HCT116 (cell line): ENCODE results near the gene PBX3. TPM values are rescaled to one million over a fixed set of nuclear protein-coding genes. Genes with fewer than 3 reads are reported as not detected.

Experiments
- ATAC-seq: fragments of 200-7000 bp; cut with Tn5 transposase; 2 replicates; pipeline ENCODE4 v1.9.1; 2020; ENCODE audit warnings: mild to moderate bottlenecking, moderate library complexity
- BruUV-seq: library from RNA; stranded (reverse); fragments of 400-500 nt; replicated peaks from 2 replicates; lab custom pipeline; 2021; lab: Mats Ljungman, UMichigan
- CTCF ChIA-PET: fragments of 300-600 bp; sonication (Branson Sonifier 250); formaldehyde crosslinking; loops from one replicate; lab custom pipeline; 2021; ENCODE audit warnings: antibody characterized with exemption; lab: Charles Lee
- POLR2A ChIA-PET: fragments of 300-600, 350-600 bp; sonication (Branson Sonifier 250); formaldehyde crosslinking; loops from one replicate; lab custom pipeline; 2021; ENCODE audit warnings: antibody characterized with exemption; lab: Charles Lee
- RAD21 ChIA-PET, 2 experiments: fragments of 300-600 bp; sonication (Branson Sonifier 250); formaldehyde crosslinking; loops; one replicate each; lab custom pipeline; 2023; ENCODE audit warnings: low total read pairs in 2 of 2; ENCODE audit not compliant: uncharacterized antibody in 2 of 2, unreplicated experiment in 2 of 2, low non-redundant PET in 1 of 2; lab: Charles Lee
- DNase-seq: peaks from one replicate; pipeline ENCODE4 v3.0.0-alpha.2; 2010; ENCODE audit warnings: low read depth, low spot score
- H2AFZ ChIP-seq: fragments of 200-600 bp; shearing (Covaris generic), sonication (generic); 2 replicates; pipeline ENCODE4 v1.6.1; 2017; ENCODE audit warnings: low read depth, mixed run types, mixed read lengths, antibody characterized with exemption, low read length; ENCODE audit not compliant: poor library complexity, severe bottlenecking
- H3K27ac ChIP-seq: 2 replicates; pipeline ENCODE4 v1.5.1; 2012; ENCODE audit warnings: low read depth, low read length
- H3K27me3 ChIP-seq: fragments of 200-600 bp; sonication (generic); 2 replicates; pipeline ENCODE4 v1.6.1; 2016; ENCODE audit warnings: mixed run types, low read length, mixed read lengths; ENCODE audit not compliant: insufficient read depth
- H3K36me3 ChIP-seq, 2 experiments: fragments of 200-500 bp in 1 of 2; fragments of 200-600 bp in 1 of 2; sonication (Bioruptor generic) in 1 of 2; sonication (generic) in 1 of 2; 2 replicates each; pipeline versions ENCODE4 v1.5.1 to v1.6.1; 2014 to 2016; ENCODE audit warnings: low read length in 2 of 2, inconsistent platforms in 1 of 2, mixed read lengths in 1 of 2, mixed run types in 1 of 2; ENCODE audit not compliant: insufficient read depth in 2 of 2, control insufficient read depth in 1 of 2
- H3K4me1 ChIP-seq, 2 experiments: fragments of 200-600 bp in 1 of 2; sonication (generic) in 1 of 2; 2 replicates each; pipeline versions ENCODE4 v1.5.1 to v1.6.1; 2012 to 2017; ENCODE audit warnings: low read length in 2 of 2, inconsistent platforms in 1 of 2, mild to moderate bottlenecking in 1 of 2, mixed read lengths in 1 of 2, mixed run types in 1 of 2, moderate library complexity in 1 of 2; ENCODE audit not compliant: insufficient read depth in 2 of 2, control insufficient read depth in 1 of 2
- H3K4me2 ChIP-seq: fragments of 200-600 bp; sonication (generic); 2 replicates; pipeline ENCODE4 v1.6.1; 2017; ENCODE audit warnings: mixed run types, low read length, mixed read lengths
- H3K4me3 ChIP-seq, 2 experiments: fragments of 200-600 bp in 1 of 2; sonication (generic) in 1 of 2; replicated peaks in 1 of 2; 2 replicates each; pipeline ENCODE4 v1.5.1; 2011 to 2016; ENCODE audit warnings: low read length in 2 of 2, control low read depth in 1 of 2, low read depth in 1 of 2, mild to moderate bottlenecking in 1 of 2, mixed read lengths in 1 of 2, mixed run types in 1 of 2
- H3K79me2 ChIP-seq: fragments of 200-600 bp; sonication (generic); 2 replicates; pipeline ENCODE4 v1.6.1; 2017; ENCODE audit warnings: mild to moderate bottlenecking, mixed run types, low read length, moderate library complexity, mixed read lengths; ENCODE audit not compliant: insufficient read depth
- H3K9ac ChIP-seq: fragments of 200-600 bp; sonication (generic); 2 replicates; pipeline ENCODE4 v1.6.1; 2016; ENCODE audit warnings: low read length, mixed read lengths
- H3K9me2 ChIP-seq: fragments of 200-600 bp; sonication (generic), shearing (Covaris generic); 2 replicates; pipeline ENCODE4 v1.6.1; 2017; ENCODE audit warnings: mixed run types, mild to moderate bottlenecking, moderate library complexity; ENCODE audit not compliant: insufficient read depth
- H3K9me3 ChIP-seq, 2 experiments: fragments of 200-500 bp in 1 of 2; fragments of 200-600 bp in 1 of 2; sonication (Bioruptor generic) in 1 of 2; sonication (generic) in 1 of 2; 2 replicates each; pipeline ENCODE4 v1.6.1; 2014 to 2017; ENCODE audit warnings: low read length in 2 of 2, mixed read lengths in 2 of 2, inconsistent platforms in 1 of 2, low read depth in 1 of 2, mild to moderate bottlenecking in 1 of 2, mixed run types in 1 of 2, moderate library complexity in 1 of 2; ENCODE audit not compliant: control insufficient read depth in 1 of 2, insufficient read depth in 1 of 2
- H4K20me1 ChIP-seq: fragments of 200-600 bp; sonication (generic), shearing (Covaris generic); 2 replicates; pipeline ENCODE4 v1.6.1; 2017; ENCODE audit warnings: mixed run types, mild to moderate bottlenecking, moderate library complexity; ENCODE audit not compliant: insufficient read depth
- EGR1 ChIP-seq: IDR thresholded peaks from 2 replicates; pipeline ENCODE4 v1.6.1; 2012; ENCODE audit warnings: low read depth
- EZH2 ChIP-seq: fragments of 200-600 bp; sonication (generic); IDR thresholded peaks from 2 replicates; pipeline ENCODE4 v1.6.1; 2017; ENCODE audit warnings: antibody characterized with exemption, mixed run types
- EZH2phosphoT487 ChIP-seq: fragments of 200-600 bp; IDR thresholded peaks from 2 replicates; pipeline ENCODE4 v1.6.1; 2018; ENCODE audit warnings: antibody characterized with exemption, borderline replicate concordance
- FOSL1 ChIP-seq: IDR thresholded peaks from 2 replicates; pipeline ENCODE4 v1.6.1; 2012; ENCODE audit warnings: low read depth
- JUND ChIP-seq: IDR thresholded peaks from 2 replicates; pipeline ENCODE4 v1.6.1; 2012
- POLR2A ChIP-seq: IDR thresholded peaks from 2 replicates; pipeline ENCODE4 v1.7.0; 2011; ENCODE audit warnings: borderline replicate concordance; ENCODE audit not compliant: insufficient read depth, insufficient read length; ENCODE audit errors: extremely low read depth
- POLR2AphosphoS5 ChIP-seq: IDR thresholded peaks from 2 replicates; pipeline ENCODE4 v1.6.1; 2011; ENCODE audit warnings: mild to moderate bottlenecking, low read depth, low read length, moderate library complexity
- SIN3A ChIP-seq: IDR thresholded peaks from 2 replicates; pipeline ENCODE4 v1.6.1; 2012; ENCODE audit warnings: low read depth
- SP1 ChIP-seq: IDR thresholded peaks from 2 replicates; pipeline ENCODE4 v1.6.1; 2012; ENCODE audit warnings: low read depth
- TCF7L2 ChIP-seq: IDR thresholded peaks from 2 replicates; pipeline ENCODE4 v1.7.0; 2011; ENCODE audit warnings: borderline replicate concordance, inconsistent platforms; ENCODE audit not compliant: insufficient read depth, insufficient read length; ENCODE audit errors: extremely low read depth
- YY1 ChIP-seq: IDR thresholded peaks from 2 replicates; pipeline ENCODE4 v1.6.1; 2011; ENCODE audit warnings: low read length, low read depth, moderate library complexity, mild to moderate bottlenecking; ENCODE audit not compliant: insufficient replicate concordance; ENCODE audit errors: extremely low read depth
- ZFX ChIP-seq: fragments of 450-650 bp; IDR thresholded peaks from 2 replicates; pipeline ENCODE4 v1.6.1; 2017
- intact Hi-C: fragments of 100-400 bp; cut with micrococcal nuclease; formaldehyde crosslinking; loops from 2 replicates; pipeline ENCODE4 v1.10.0; 2022
- total RNA-seq: library from RNA; stranded (reverse); gene quantifications from one replicate; pipeline ENCODE4 v1.2.1, GENCODE V29; 2021; ENCODE audit not compliant: unreplicated experiment
- TF ChIP-seq, protein P1 (sequence below): IDR thresholded peaks from 2 replicates; pipeline ENCODE4 v1.6.1; 2012; ENCODE audit warnings: low read depth
- TF ChIP-seq, protein P2 (sequence below), 3 experiments: fragments of 200-600 bp in 1 of 3; sonication (generic) in 1 of 3; IDR thresholded peaks in 2 of 3; conservative IDR thresholded peaks in 1 of 3; 2 replicates each; pipeline ENCODE4 v1.5.1; 2012 to 2017; ENCODE audit warnings: low read depth in 2 of 3, low read length in 2 of 3, antibody characterized with exemption in 1 of 3, borderline replicate concordance in 1 of 3, control low read depth in 1 of 3, mild to moderate bottlenecking in 1 of 3, mixed read lengths in 1 of 3, mixed run types in 1 of 3, moderate library complexity in 1 of 3; ENCODE audit not compliant: insufficient read depth in 1 of 3

PBX3 gene
- total RNA-seq, 1 experiment from 2014 or later = 13.5 TPM

DNA sequence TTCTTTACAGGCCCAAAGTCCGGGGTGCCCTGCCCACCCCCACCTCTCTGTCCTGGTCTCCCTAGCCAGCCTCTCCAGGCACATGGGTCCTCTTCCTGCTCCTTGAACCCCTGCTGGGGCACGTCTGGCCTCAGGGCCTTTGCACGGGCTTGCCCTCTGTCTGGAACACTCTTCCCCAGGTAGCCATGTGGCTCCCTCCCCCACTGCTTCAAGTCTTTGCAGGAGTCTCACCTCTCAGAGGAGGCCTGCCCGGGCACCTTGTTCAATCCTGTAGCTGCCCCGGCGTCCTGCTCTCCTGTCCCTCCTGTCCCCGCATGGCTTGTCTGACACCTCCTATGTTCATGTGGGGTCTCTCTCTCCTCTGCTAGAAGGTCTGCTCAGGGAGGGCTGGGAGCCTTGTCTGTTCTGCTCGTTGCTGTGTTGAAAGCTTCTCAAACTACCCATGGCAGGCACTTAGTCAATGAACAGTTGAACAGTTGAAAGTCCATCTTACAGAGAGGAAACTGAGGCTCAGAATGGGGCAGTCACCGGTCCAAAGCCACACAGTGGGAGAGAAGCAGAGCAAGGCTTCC, 241.4 kb downstream of the PBX3 start:
- ATAC-seq = no peak
- intact Hi-C loops = no loop called here
- Histone ChIP-seq H3K4me1 (no peaks in the 10 kb centered on the region), H4K20me1 (no peaks in the 10 kb centered on the region), H3K4me3 (no peak overlapping the region), H3K79me2 (no peaks in the 10 kb centered on the region), H3K9me3 (no peaks in the 10 kb centered on the region), H3K9ac (no peak overlapping the region), H3K36me3 (no peaks in the 10 kb centered on the region), H2AFZ (no peak overlapping the region), H3K27ac (no peak overlapping the region), H3K27me3 (no peaks in the 10 kb centered on the region), H3K4me2 (no peak overlapping the region), H3K9me2 (no peaks in the 10 kb centered on the region)
- RAD21 ChIA-PET = no interaction called here
- CTCF ChIA-PET = no interaction called here
- BruUV-seq = no TSS peak
- POLR2A ChIA-PET = no interaction called here
- TF ChIP-seq, protein P1, sequence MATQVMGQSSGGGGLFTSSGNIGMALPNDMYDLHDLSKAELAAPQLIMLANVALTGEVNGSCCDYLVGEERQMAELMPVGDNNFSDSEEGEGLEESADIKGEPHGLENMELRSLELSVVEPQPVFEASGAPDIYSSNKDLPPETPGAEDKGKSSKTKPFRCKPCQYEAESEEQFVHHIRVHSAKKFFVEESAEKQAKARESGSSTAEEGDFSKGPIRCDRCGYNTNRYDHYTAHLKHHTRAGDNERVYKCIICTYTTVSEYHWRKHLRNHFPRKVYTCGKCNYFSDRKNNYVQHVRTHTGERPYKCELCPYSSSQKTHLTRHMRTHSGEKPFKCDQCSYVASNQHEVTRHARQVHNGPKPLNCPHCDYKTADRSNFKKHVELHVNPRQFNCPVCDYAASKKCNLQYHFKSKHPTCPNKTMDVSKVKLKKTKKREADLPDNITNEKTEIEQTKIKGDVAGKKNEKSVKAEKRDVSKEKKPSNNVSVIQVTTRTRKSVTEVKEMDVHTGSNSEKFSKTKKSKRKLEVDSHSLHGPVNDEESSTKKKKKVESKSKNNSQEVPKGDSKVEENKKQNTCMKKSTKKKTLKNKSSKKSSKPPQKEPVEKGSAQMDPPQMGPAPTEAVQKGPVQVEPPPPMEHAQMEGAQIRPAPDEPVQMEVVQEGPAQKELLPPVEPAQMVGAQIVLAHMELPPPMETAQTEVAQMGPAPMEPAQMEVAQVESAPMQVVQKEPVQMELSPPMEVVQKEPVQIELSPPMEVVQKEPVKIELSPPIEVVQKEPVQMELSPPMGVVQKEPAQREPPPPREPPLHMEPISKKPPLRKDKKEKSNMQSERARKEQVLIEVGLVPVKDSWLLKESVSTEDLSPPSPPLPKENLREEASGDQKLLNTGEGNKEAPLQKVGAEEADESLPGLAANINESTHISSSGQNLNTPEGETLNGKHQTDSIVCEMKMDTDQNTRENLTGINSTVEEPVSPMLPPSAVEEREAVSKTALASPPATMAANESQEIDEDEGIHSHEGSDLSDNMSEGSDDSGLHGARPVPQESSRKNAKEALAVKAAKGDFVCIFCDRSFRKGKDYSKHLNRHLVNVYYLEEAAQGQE = no peak
- no peak for TF ChIP-seq JUND
- TF ChIP-seq EZH2phosphoT487 = no peak
- no peak for TF ChIP-seq TCF7L2
- TF ChIP-seq YY1 = no peak
- TF ChIP-seq SP1 = no peak
- no peak for TF ChIP-seq POLR2A
- TF ChIP-seq EZH2 = no peak
- TF ChIP-seq SIN3A = no peak
- no peak for TF ChIP-seq ZFX
- no peak for TF ChIP-seq EGR1
- TF ChIP-seq, protein P2, sequence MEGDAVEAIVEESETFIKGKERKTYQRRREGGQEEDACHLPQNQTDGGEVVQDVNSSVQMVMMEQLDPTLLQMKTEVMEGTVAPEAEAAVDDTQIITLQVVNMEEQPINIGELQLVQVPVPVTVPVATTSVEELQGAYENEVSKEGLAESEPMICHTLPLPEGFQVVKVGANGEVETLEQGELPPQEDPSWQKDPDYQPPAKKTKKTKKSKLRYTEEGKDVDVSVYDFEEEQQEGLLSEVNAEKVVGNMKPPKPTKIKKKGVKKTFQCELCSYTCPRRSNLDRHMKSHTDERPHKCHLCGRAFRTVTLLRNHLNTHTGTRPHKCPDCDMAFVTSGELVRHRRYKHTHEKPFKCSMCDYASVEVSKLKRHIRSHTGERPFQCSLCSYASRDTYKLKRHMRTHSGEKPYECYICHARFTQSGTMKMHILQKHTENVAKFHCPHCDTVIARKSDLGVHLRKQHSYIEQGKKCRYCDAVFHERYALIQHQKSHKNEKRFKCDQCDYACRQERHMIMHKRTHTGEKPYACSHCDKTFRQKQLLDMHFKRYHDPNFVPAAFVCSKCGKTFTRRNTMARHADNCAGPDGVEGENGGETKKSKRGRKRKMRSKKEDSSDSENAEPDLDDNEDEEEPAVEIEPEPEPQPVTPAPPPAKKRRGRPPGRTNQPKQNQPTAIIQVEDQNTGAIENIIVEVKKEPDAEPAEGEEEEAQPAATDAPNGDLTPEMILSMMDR (IDR thresholded peaks at IDR 0.05 in 2 of 3, conservative IDR thresholded peaks at IDR 0.05 in 1 of 3; ENCODE audit: borderline replicate concordance in 1 of 3, insufficient read depth in 1 of 3, low read depth in 2 of 3, low read length in 2 of 3) = no peak
- TF ChIP-seq POLR2AphosphoS5 = no peak
- TF ChIP-seq FOSL1 = no peak
- DNase-seq = no peak
